ENCODE measurements around the gene CA10. TPM values are rescaled to one million over a fixed set of nuclear protein-coding genes. Genes with fewer than 3 reads are reported as not detected.

The CA10 gene
- total RNA-seq, 1 donor = not detected

GRCh38 chr17:51720439-51720838 is 438.1 kb downstream of the CA10 start:
- no peak for DNase-seq (ENCODE audit: insufficient read length, low spot score, missing footprints)
- Histone ChIP-seq H2AFZ (ENCODE audit: low read length) (no peak overlapping the region), H3K4me1 (ENCODE audit: insufficient read depth, low read length) (no peaks in the 10 kb centered on the region), H3K4me3 (ENCODE audit: insufficient read depth, low read length) (no peak overlapping the region), H3K79me2 (ENCODE audit: insufficient read depth, low read length) (no peaks in the 10 kb centered on the region), H4K20me1 (ENCODE audit: insufficient read depth, low read length) (no peaks in the 10 kb centered on the region), H3K9me3 (ENCODE audit: low read depth, low read length) (no peaks in the 10 kb centered on the region), H3K4me2 (ENCODE audit: insufficient read depth, low read length) (no peak overlapping the region), H3K27ac (ENCODE audit: low read depth, low read length) (no peak overlapping the region), H3K36me3 (ENCODE audit: insufficient read depth, low read length) (no peaks in the 10 kb centered on the region), H3K27me3 (ENCODE audit: insufficient read depth, low read length) (no peaks in the 10 kb centered on the region)
- no peak for TF ChIP-seq CTCF (IDR thresholded peaks at IDR 0.05; ENCODE audit: extremely low read depth, low read depth, low read length)

- H2AFZ ChIP-seq (ENCODE audit: low read length) = no peak overlapping the region
- no peak for TF ChIP-seq CTCF (IDR thresholded peaks at IDR 0.05; ENCODE audit: extremely low read depth, low read depth, low read length)
Measured at GRCh38 chr17:51718983-51719382, 439.5 kb downstream of the CA10 start.

GRCh38 chr17:51711581-51711980 is 446.9 kb downstream of the CA10 start:
- no peak for DNase-seq (ENCODE audit: insufficient read length, low spot score, missing footprints)

More at GRCh38 chr17:51718983-51719382, 439.5 kb downstream of the CA10 start:
- H3K27me3 ChIP-seq (ENCODE audit: insufficient read depth, low read length) = no peaks in the 10 kb centered on the region
- H3K27ac ChIP-seq (ENCODE audit: low read depth, low read length) = no peak overlapping the region
- no peaks in the 10 kb centered on the region for H3K4me1 ChIP-seq (ENCODE audit: insufficient read depth, low read length)
- H4K20me1 ChIP-seq (ENCODE audit: insufficient read depth, low read length) = no peaks in the 10 kb centered on the region
- H3K79me2 ChIP-seq (ENCODE audit: insufficient read depth, low read length) = no peaks in the 10 kb centered on the region
- no peak overlapping the region for H3K4me2 ChIP-seq (ENCODE audit: insufficient read depth, low read length)
- no peak for DNase-seq (ENCODE audit: insufficient read length, low spot score, missing footprints)
- H3K4me3 ChIP-seq (ENCODE audit: insufficient read depth, low read length) = no peak overlapping the region
- no peaks in the 10 kb centered on the region for H3K36me3 ChIP-seq (ENCODE audit: insufficient read depth, low read length)
- no peaks in the 10 kb centered on the region for H3K9me3 ChIP-seq (ENCODE audit: low read depth, low read length)

GRCh38 chr17:51710634-51710979 is 447.9 kb downstream of the CA10 start:
- no peak overlapping the region for H3K4me2 ChIP-seq (ENCODE audit: insufficient read depth, low read length)
- H3K27me3 ChIP-seq (ENCODE audit: insufficient read depth, low read length) = no peaks in the 10 kb centered on the region
- H2AFZ ChIP-seq (ENCODE audit: low read length) = no peak overlapping the region
- no peak for TF ChIP-seq CTCF (IDR thresholded peaks at IDR 0.05; ENCODE audit: extremely low read depth, low read depth, low read length)
- no peaks in the 10 kb centered on the region for H3K4me1 ChIP-seq (ENCODE audit: insufficient read depth, low read length)
- no peaks in the 10 kb centered on the region for H4K20me1 ChIP-seq (ENCODE audit: insufficient read depth, low read length)
- no peak overlapping the region for H3K4me3 ChIP-seq (ENCODE audit: insufficient read depth, low read length)
- H3K36me3 ChIP-seq (ENCODE audit: insufficient read depth, low read length) = no peaks in the 10 kb centered on the region
- H3K79me2 ChIP-seq (ENCODE audit: insufficient read depth, low read length) = no peaks in the 10 kb centered on the region
- no peaks in the 10 kb centered on the region for H3K9me3 ChIP-seq (ENCODE audit: low read depth, low read length)
- no peak for DNase-seq (ENCODE audit: insufficient read length, low spot score, missing footprints)
- H3K27ac ChIP-seq (ENCODE audit: low read depth, low read length) = no peak overlapping the region

More at GRCh38 chr17:51711581-51711980, 446.9 kb downstream of the CA10 start:
- H3K27me3 ChIP-seq (ENCODE audit: insufficient read depth, low read length) = no peaks in the 10 kb centered on the region
- no peaks in the 10 kb centered on the region for H3K9me3 ChIP-seq (ENCODE audit: low read depth, low read length)
- no peak for TF ChIP-seq CTCF (IDR thresholded peaks at IDR 0.05; ENCODE audit: extremely low read depth, low read depth, low read length)
- no peak overlapping the region for H2AFZ ChIP-seq (ENCODE audit: low read length)
- no peaks in the 10 kb centered on the region for H3K79me2 ChIP-seq (ENCODE audit: insufficient read depth, low read length)
- H4K20me1 ChIP-seq (ENCODE audit: insufficient read depth, low read length) = no peaks in the 10 kb centered on the region
- H3K27ac ChIP-seq (ENCODE audit: low read depth, low read length) = no peak overlapping the region
- H3K4me2 ChIP-seq (ENCODE audit: insufficient read depth, low read length) = no peak overlapping the region
- H3K4me3 ChIP-seq (ENCODE audit: insufficient read depth, low read length) = no peak overlapping the region
- no peaks in the 10 kb centered on the region for H3K4me1 ChIP-seq (ENCODE audit: insufficient read depth, low read length)
- no peaks in the 10 kb centered on the region for H3K36me3 ChIP-seq (ENCODE audit: insufficient read depth, low read length)
